Right lobe of liver (tissue), 6 donors: Measurements from ENCODE around the gene CERS6. TPM values are rescaled to one million over a fixed set of nuclear protein-coding genes. Genes with fewer than 3 reads are reported as not detected.

ENCODE experiments used
- ATAC-seq, 4 donors: fragments of 200-7000 bp; cut with Tn5 transposase; one replicate each; pipeline ENCODE4 v1.9.1; 2020; ENCODE audit warnings: mild to moderate bottlenecking in 4 of 4, moderate library complexity in 4 of 4
- DNase-seq, 3 donors: peaks; one replicate each; pipeline ENCODE4 v3.0.0-alpha.2; 2020
- H3K27ac ChIP-seq, 3 donors: fragments of 200-600 bp; one replicate each; pipeline ENCODE4 v1.8.0; 2022
- H3K27me3 ChIP-seq, 2 donors: fragments of 200-600 bp; one replicate each; pipeline ENCODE4 v1.8.0; 2022
- H3K36me3 ChIP-seq, 4 donors: fragments of 200-600 bp; sonication (generic) in 1 of 4; one replicate each; pipeline versions ENCODE4 v1.5.1 to v1.8.0; 2017 to 2022; ENCODE audit warnings: control low read depth in 1 of 4
- H3K4me1 ChIP-seq, 4 donors: fragments of 200-600 bp; sonication (generic) in 1 of 4; one replicate each; pipeline versions ENCODE4 v1.5.1 to v1.8.0; 2017 to 2022; ENCODE audit warnings: control low read depth in 1 of 4
- H3K4me3 ChIP-seq, 3 donors: fragments of 200-600 bp; one replicate each; pipeline ENCODE4 v1.8.0; 2022
- H3K9me3 ChIP-seq, 4 donors: fragments of 200-600 bp; sonication (generic) in 1 of 4; one replicate each; pipeline versions ENCODE4 v1.5.1 to v1.8.0; 2017 to 2022; ENCODE audit warnings: control low read depth in 1 of 4
- POLR2A ChIP-seq: fragments of 450-650 bp; IDR thresholded peaks from one replicate; pipeline ENCODE4 v1.6.1; 2017; ENCODE audit warnings: antibody characterized with exemption, mild to moderate bottlenecking
- WGBS: methylation state at CpG from one replicate; pipeline ENCODE4 v1.1.6; 2018; ENCODE audit warnings: low coverage, low lambda C conversion rate; ENCODE audit not compliant: insufficient coverage; ENCODE audit errors: missing lambda C conversion rate; 5-methylcytosine and 5-hydroxymethylcytosine counted together
- intact Hi-C, 2 donors: fragments of 100-400 bp; cut with DNase I; formaldehyde crosslinking; loops; one replicate each; pipeline versions ENCODE4 v1.11.2 to v1.14.1; 2022
- total RNA-seq, 6 experiments: library from RNA; depleted of rRNA in 2 of 6; stranded (reverse); fragments of >200 nt in 2 of 6; fragmentation: NEBNext Ultra II Directional in 3 of 6; extraction: Animal tissue kit (Norgen Biotek cat#: 25700) in 3 of 6; gene quantifications; one replicate each; pipeline versions ENCODE4 v1.1.0 to v1.2.4, GENCODE V29; 2016 to 2023
- TF ChIP-seq, protein P1 (sequence below), 4 donors: fragments of 200-600 bp in 3 of 4; fragments of 450-650 bp in 1 of 4; IDR thresholded peaks; one replicate each; pipeline versions ENCODE4 v1.5.1 to v1.8.0; 2016 to 2022; ENCODE audit warnings: antibody characterized with exemption in 4 of 4, mild to moderate bottlenecking in 2 of 4
- donor health status: DM: no; HTN: yes; CAD: no.
- donor health status: DM: no; HTN: no; CAD: no.
- donor health status: DM: no; HTN: no; CAD: no.
- donor health status: DM: no; HTN: yes; CAD: no.
- donor health status: DM: no; HTN: yes; CAD: no.

The CERS6 gene
- total RNA-seq, 6 experiments from 2014 or later: 10.4 to 30.1 (median 15.6) TPM

DNA sequence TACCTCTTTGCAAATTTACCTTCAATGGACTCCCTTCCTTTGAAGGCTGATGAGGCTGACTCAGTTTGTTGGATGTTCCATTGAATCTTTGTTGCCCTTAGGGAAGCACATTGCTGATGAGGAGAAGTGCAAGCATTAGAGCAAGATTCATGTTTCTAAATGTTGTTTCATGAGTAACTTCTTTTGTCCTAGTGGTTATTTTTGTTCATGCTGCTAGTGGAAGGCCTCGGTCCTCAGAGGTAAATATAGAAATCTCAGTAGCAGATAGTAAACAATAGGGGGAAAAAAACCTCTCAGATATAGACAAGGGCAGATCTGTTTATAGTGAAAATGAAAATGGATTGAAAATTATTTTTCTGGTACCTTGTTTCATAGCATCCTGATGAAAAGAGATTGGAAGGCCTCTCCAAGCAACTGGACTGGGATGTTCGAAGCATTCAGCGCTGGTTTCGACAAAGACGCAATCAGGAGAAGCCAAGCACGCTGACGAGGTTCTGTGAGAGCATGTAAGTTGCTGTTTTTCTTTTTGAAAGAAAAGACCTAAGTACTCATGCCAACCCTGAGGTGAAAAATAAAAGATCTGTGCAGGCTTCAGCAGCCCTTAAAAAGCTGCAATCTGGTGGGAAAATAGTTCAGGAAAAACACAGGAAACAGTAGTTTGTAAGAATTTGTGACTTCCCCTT, 104.9 kb downstream of the CERS6 start:
- no peak for ATAC-seq
- Histone ChIP-seq H3K27me3 (no peaks in the 10 kb centered on the region), H3K4me1 (peaks cover 0 to 12% (median 6%) of the 10 kb centered on the region in 4 donors), H3K27ac (no peak overlapping the region), H3K4me3 (no peak overlapping the region), H3K9me3 (no peaks in the 10 kb centered on the region), H3K36me3 (no peaks in the 10 kb centered on the region)
- DNase-seq: no peak
- intact Hi-C loops: no loop called here
- TF ChIP-seq POLR2A: no peak
- TF ChIP-seq, protein P1, sequence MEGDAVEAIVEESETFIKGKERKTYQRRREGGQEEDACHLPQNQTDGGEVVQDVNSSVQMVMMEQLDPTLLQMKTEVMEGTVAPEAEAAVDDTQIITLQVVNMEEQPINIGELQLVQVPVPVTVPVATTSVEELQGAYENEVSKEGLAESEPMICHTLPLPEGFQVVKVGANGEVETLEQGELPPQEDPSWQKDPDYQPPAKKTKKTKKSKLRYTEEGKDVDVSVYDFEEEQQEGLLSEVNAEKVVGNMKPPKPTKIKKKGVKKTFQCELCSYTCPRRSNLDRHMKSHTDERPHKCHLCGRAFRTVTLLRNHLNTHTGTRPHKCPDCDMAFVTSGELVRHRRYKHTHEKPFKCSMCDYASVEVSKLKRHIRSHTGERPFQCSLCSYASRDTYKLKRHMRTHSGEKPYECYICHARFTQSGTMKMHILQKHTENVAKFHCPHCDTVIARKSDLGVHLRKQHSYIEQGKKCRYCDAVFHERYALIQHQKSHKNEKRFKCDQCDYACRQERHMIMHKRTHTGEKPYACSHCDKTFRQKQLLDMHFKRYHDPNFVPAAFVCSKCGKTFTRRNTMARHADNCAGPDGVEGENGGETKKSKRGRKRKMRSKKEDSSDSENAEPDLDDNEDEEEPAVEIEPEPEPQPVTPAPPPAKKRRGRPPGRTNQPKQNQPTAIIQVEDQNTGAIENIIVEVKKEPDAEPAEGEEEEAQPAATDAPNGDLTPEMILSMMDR (IDR thresholded peaks at IDR 0.05): no peak
- WGBS: 87% methylated on average over 6 of the region's 7 CpGs

DNA sequence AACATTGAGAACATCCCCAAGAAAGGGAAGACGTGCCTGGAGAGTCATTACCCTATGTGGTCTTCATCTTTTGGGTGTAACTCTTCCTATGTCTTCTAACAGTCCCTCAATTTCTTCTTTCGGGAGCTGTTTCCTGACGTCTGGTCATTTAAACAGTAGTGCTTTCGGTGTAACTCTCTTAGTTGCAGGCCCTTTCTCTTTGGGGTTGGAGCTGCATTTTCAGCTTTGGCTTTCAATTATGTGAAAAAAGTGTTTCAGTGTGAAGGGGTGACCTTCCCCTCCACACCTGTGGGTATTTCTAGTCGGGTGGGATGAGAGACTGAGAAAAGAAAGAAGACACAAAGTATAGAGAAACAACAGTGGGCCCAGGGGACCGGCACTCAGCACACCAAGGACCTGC, 105.9 kb downstream of the CERS6 start:
- WGBS: 90% methylated on average over 6 of the region's 6 CpGs
- peaks cover 0 to 12% (median 6%) of the 10 kb centered on the region in 4 donors for H3K4me1 ChIP-seq
- H3K27me3 ChIP-seq: no peaks in the 10 kb centered on the region
- H3K27ac ChIP-seq: no peak overlapping the region
- H3K4me3 ChIP-seq: no peak overlapping the region
- no peak for DNase-seq
- no peaks in the 10 kb centered on the region for H3K36me3 ChIP-seq
- no peaks in the 10 kb centered on the region for H3K9me3 ChIP-seq
- ATAC-seq: no peak
- intact Hi-C loops: no loop called here
- TF ChIP-seq POLR2A: no peak
- TF ChIP-seq, protein P1 (IDR thresholded peaks at IDR 0.05): no peak

DNA sequence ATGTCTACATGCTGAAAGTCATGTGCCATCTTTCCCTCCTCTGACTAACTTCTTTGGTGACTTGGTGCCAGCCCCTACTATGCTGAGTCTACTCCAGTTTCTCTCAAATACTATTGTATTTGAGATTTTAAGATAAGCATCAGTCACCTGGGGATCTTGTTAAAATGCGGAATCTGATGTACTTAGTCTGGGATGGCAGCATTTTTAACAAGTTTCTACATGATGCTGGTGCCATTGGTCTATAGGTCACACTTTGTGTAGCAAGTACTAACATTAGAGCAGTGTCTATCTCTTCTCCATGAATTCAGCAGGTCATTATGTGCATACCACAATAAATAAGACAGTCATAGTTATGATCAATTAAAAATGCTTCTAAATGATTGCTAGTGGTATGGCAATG, 106.9 kb downstream of the CERS6 start:
- DNase-seq: no peak
- no peak for ATAC-seq
- H3K4me1 ChIP-seq: peaks cover 0 to 12% (median 6%) of the 10 kb centered on the region in 4 donors
- no peaks in the 10 kb centered on the region for H3K9me3 ChIP-seq
- H3K36me3 ChIP-seq: no peaks in the 10 kb centered on the region
- no peak overlapping the region for H3K27ac ChIP-seq
- no peak overlapping the region for H3K4me3 ChIP-seq
- intact Hi-C loops: no loop called here
- TF ChIP-seq, protein P1 (IDR thresholded peaks at IDR 0.05): no peak
- no peak for TF ChIP-seq POLR2A
- H3K27me3 ChIP-seq: no peaks in the 10 kb centered on the region
- 100% methylated on average over 1 of the region's 1 CpG for WGBS

DNA sequence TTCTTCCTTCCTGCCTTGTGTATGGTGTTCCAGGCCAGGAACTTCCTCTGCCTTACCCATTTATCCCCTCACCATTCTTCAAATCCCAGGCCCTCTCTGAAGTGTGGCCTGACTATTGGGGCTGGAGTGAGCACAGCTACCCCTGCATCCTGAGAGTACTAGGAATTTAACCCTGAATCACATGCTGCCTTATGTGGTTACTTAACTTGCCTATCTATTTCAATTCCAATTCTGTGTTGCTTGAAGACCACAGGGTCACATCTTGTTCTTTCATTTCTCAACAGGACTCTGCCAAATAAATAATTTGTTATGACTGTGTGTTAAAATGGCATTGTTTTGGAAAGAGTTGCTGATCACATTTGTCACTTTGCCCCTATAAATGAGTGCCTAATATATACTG, 108.6 kb downstream of the CERS6 start:
- H3K9me3 ChIP-seq: no peaks in the 10 kb centered on the region
- DNase-seq (no peak), ATAC-seq (no peak)
- TF ChIP-seq, protein P1 (IDR thresholded peaks at IDR 0.05): no peak
- no peak for TF ChIP-seq POLR2A
- peaks cover 0 to 5% (median under 1%) of the 10 kb centered on the region in 4 donors for H3K4me1 ChIP-seq
- H3K4me3 ChIP-seq: no peak overlapping the region
- H3K36me3 ChIP-seq: no peaks in the 10 kb centered on the region
- intact Hi-C loops: no loop called here
- no peaks in the 10 kb centered on the region for H3K27me3 ChIP-seq
- H3K27ac ChIP-seq: no peak overlapping the region
